HepG2 (cell line): ENCODE measurements around the gene FAM174C. TPM values are rescaled to one million over a fixed set of nuclear protein-coding genes. Genes with fewer than 3 reads are reported as not detected.

Source experiments
- BRCA1 ChIP-seq: sonication (generic); formaldehyde crosslinking; IDR thresholded peaks from 2 replicates; pipeline ENCODE4 v1.4.0; 2020; ENCODE audit warnings: missing genetic modification reagents
- CSRNP1 ChIP-seq: sonication (generic); formaldehyde crosslinking; IDR thresholded peaks from 2 replicates; pipeline ENCODE4 v1.8.1; 2023; ENCODE audit warnings: mild to moderate bottlenecking, missing genetic modification reagents
- EED ChIP-seq: sonication (generic); formaldehyde crosslinking; IDR thresholded peaks from 2 replicates; pipeline ENCODE4 v1.5.0; 2020; ENCODE audit warnings: mild to moderate bottlenecking, missing genetic modification reagents
- HNRNPH1 ChIP-seq: fragments of 200-400 bp; formaldehyde crosslinking; optimal IDR thresholded peaks from 2 replicates; pipeline ENCODE3; 2017; ENCODE audit warnings: mild to moderate bottlenecking, low read depth, low read length
- JARID2 ChIP-seq: sonication (generic); formaldehyde crosslinking; IDR thresholded peaks from 2 replicates; pipeline ENCODE4 v1.8.1; 2023; ENCODE audit warnings: missing genetic modification reagents, inconsistent platforms; ENCODE audit not compliant: insufficient replicate concordance
- NFRKB ChIP-seq: fragments of 450-650 bp; IDR thresholded peaks from 2 replicates; pipeline ENCODE4 v1.6.1; 2017
- SCMH1 ChIP-seq: sonication (generic); formaldehyde crosslinking; IDR thresholded peaks from 2 replicates; pipeline ENCODE4 v1.9.0; 2021; ENCODE audit warnings: missing genetic modification reagents, mild to moderate bottlenecking, borderline replicate concordance
- TAF15 ChIP-seq: fragments of 200-400 bp; formaldehyde crosslinking; IDR thresholded peaks from one replicate; pipeline ENCODE4 v1.6.1; 2018; ENCODE audit warnings: mild to moderate bottlenecking, low read depth, low read length; ENCODE audit not compliant: poor library complexity, severe bottlenecking
- YY1 ChIP-seq: IDR thresholded peaks from 2 replicates; pipeline ENCODE4 v1.6.1; 2011; ENCODE audit warnings: low read length, low read depth, moderate library complexity, mild to moderate bottlenecking; ENCODE audit not compliant: insufficient read depth, insufficient replicate concordance
- ZBTB49 ChIP-seq: sonication (generic); formaldehyde crosslinking; IDR thresholded peaks from 2 replicates; pipeline ENCODE4 v1.4.0; 2020; ENCODE audit warnings: missing genetic modification reagents, borderline replicate concordance
- ZC3H4 ChIP-seq: sonication (generic); formaldehyde crosslinking; IDR thresholded peaks from 2 replicates; pipeline ENCODE4 v1.4.0; 2020; ENCODE audit warnings: missing genetic modification reagents, borderline replicate concordance
- ZKSCAN5 ChIP-seq: sonication (generic); formaldehyde crosslinking; IDR thresholded peaks from 2 replicates; pipeline ENCODE4 v1.5.1; 2020; ENCODE audit warnings: mild to moderate bottlenecking, missing genetic modification reagents
- ZNF343 ChIP-seq: sonication (generic); formaldehyde crosslinking; IDR thresholded peaks from 2 replicates; pipeline ENCODE4 v1.4.0; 2020; ENCODE audit warnings: mild to moderate bottlenecking, missing genetic modification reagents
- ZNF407 ChIP-seq: sonication (generic); formaldehyde crosslinking; IDR thresholded peaks from one replicate; pipeline ENCODE4 v1.5.1; 2020; ENCODE audit warnings: mild to moderate bottlenecking, missing genetic modification reagents; ENCODE audit errors: not compliant biosample characterization
- ZNF790 ChIP-seq: sonication (generic); formaldehyde crosslinking; IDR thresholded peaks from 2 replicates; pipeline ENCODE4 v1.8.0; 2022; ENCODE audit warnings: missing genetic modification reagents, mild to moderate bottlenecking, borderline replicate concordance
- ZNF878 ChIP-seq: sonication (generic); formaldehyde crosslinking; IDR thresholded peaks from 2 replicates; pipeline ENCODE4 v1.8.1; 2023; ENCODE audit warnings: mild to moderate bottlenecking, missing genetic modification reagents, moderate library complexity
- polyA plus RNA-seq, 8 experiments: library from polyadenylated mRNA; depleted of rRNA in 3 of 8; stranded (reverse) in 7 of 8; unstranded in 1 of 8; fragments of >200 nt; fragmentation: Illumina TruSeq in 4 of 8; extraction: Trizol in 4 of 8; gene quantifications; 2 replicates each; pipeline versions ENCODE4 v1.2.1 to v1.2.3, GENCODE V29; 2011 to 2016; ENCODE audit warnings: low read depth in 4 of 8, missing spikeins in 1 of 8, mixed read lengths in 1 of 8; ENCODE audit not compliant: insufficient read depth in 1 of 8
- total RNA-seq, 5 experiments: library from RNA; depleted of rRNA; stranded (reverse); fragments of >200 nt; fragmentation: Illumina TruSeq; extraction: Trizol; gene quantifications; 2 replicates each; pipeline ENCODE4 v1.2.3, GENCODE V29; 2016; ENCODE audit warnings: low read depth in 1 of 5

Gene FAM174C
- total and polyA plus RNA-seq, 2 of the 13 experiments (the other 11 are each of a cell fraction or from before 2014, with no cell fraction given) = 19.5 to 31.3 TPM

DNA sequence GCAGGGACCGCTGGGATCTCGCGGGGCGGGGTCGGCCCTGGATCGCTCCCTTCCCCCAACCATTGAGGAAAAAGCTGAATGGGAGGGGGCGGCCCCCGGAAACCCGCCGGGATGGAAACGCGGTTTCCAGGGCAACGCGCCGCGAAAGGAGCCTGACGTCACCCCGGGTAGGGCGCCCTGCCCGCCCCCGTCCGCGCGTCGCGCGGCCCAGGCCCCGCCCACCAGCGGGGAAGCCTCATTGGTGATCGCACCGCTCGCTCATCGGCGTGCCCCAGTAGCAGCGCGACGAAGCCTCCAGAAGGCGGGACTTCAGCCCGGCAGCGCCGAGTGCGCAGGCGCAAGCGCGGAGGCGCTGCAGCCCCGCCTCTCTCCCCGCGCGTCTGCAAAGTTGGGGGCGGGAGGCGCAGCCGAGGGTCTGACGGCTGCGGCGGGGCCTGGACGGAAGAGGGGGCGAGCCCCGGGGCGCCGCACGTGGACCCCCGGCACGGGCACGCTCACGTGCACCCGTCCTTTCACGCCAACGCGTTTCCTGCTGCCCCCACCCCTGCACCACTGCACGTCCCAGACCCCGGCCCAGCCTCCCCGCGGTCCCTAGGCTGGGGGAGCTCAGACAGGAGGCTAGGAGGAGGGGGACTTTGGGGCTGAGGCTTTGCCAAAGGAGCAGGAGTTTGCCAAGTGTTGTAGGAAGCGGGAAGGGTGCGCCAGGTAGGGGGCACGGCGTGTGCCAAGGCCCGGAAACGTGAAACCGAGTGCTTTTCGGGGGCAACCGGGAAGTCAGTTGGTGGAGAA lies 14.4 kb upstream of the FAM174C start (continued):
- TF ChIP-seq ZNF407 (CRISPR knock-in tag) = no peak
- TF ChIP-seq BRCA1 (CRISPR knock-in tag) = no peak
- TF ChIP-seq HNRNPH1 = no peak
- TF ChIP-seq ZNF343 (CRISPR knock-in tag) = no peak
- TF ChIP-seq ZBTB49 (CRISPR knock-in tag) = no peak
- no peak for TF ChIP-seq ZNF878 (CRISPR knock-in tag)
- TF ChIP-seq CSRNP1 (CRISPR knock-in tag) = no peak
- TF ChIP-seq TAF15 = no peak
- TF ChIP-seq EED = peak; percentile 51; the same call in 1 of the 2 replicates
- no peak for TF ChIP-seq ZNF790
- no peak for TF ChIP-seq SCMH1 (CRISPR knock-in tag)
- TF ChIP-seq ZKSCAN5 (CRISPR knock-in tag) = no peak
- no peak for TF ChIP-seq ZC3H4
- no peak for TF ChIP-seq YY1
- no peak for TF ChIP-seq NFRKB
- TF ChIP-seq JARID2 = no peak
